ENCODE results near the gene MX1.

The MX1 gene

DNA sequence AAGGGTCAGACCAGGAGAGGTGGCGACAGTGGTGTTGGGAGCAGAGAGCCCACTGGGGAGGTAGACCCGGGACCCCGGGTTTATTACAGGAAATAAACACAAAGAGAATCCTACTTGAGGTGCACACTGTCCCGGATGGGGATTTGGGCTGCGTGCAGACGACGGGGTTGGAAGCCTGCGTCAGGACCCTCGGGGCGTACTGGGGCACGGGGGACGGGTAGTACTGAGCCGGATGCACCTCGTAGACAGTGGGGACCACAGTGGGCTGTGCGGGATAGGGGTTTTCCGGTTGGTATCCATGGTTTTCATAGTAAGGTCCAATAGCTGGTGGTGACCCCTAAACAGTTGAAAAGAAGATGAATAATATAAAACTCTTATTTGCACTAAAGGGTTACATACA lies 68.2 kb downstream of the MX1 start:
- no peak for FAIRE-seq

- no peak for FAIRE-seq
Observed at GRCh38 chr21:41497008-41497407, 71.0 kb downstream of the MX1 start.

- FAIRE-seq, result no peak
Observed at GRCh38 chr21:41497788-41498187, 71.7 kb downstream of the MX1 start.

DNA sequence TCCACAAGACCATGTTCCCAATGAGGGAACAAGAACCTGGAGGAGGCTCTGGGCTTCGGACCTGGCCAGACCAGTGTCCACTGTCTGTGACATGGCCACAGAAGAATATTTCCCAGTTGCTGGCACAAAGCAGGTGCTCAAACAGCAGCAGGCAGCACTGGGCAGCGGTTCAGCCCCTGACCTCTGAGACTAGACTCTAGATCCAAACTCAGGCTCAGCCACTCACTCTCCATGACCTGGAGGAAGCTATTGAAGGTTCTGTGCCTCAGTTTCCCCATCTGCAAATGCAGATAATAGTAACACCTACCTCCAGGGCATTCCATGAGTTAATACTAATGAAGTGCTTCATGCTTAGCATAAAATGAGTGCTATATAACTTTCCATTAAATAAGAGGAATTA lies 73.9 kb downstream of the MX1 start:
- no peak for FAIRE-seq

GRCh38 chr21:41500363-41500762 lies 74.3 kb downstream of the MX1 start:
- no peak for FAIRE-seq

GRCh38 chr21:41500931-41501381 lies 74.9 kb downstream of the MX1 start:
- no peak for FAIRE-seq

DNA sequence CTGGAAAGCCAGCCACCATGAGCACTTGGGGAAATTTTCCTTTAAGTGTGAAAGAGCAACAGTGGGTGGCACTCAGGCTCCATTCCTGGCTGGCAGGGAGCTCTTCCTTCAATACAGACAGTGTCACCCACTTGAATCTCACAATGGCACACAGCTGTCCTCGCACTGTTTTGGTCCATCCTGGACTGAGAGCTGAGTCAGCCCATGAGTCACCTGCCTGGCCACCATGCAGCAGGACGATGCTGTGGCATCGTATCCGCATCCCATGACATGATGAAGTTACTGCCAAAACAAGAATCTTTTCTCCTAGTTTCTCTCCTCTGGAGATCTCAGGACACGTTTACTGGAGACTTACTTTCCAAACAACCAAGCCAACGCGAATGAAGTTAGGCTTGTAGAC lies 75.9 kb downstream of the MX1 start:
- FAIRE-seq, result no peak

GRCh38 chr21:41503331-41503730 lies 77.3 kb downstream of the MX1 start:
- no peak for FAIRE-seq

GRCh38 chr21:41504030-41504429 lies 78.0 kb downstream of the MX1 start:
- no peak for FAIRE-seq

DNA sequence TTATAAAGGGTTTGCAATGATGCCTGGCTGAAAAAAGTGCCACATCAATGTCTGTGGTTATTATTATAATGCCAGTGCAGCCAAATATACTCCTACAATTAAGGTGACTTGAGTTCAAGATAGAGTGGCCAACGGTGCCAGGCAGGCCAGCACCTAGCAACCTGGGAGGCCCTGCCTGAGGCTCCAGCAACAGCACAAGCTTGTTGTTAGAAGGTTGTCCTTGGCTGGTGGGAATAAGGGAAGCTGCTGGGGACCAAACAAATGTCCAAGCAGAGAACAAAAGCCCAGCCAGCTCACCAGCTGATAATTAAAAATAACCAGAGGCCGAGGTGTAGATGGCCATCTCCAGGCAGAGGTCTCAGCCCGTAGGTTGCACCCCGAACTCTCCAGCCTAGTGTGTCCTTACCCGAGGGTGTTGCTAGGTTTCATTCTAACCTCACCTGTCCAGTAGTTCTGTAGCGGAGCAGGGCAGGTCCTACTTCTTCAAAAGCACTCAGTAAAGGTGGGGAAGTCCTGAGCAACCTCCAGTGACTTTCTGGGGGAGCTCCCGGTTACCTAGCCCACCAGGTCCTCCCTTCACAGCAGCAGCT lies 80.1 kb downstream of the MX1 start:
- FAIRE-seq, result no peak

GRCh38 chr21:41506611-41507520 lies 80.8 kb downstream of the MX1 start:
- no peak for FAIRE-seq

DNA sequence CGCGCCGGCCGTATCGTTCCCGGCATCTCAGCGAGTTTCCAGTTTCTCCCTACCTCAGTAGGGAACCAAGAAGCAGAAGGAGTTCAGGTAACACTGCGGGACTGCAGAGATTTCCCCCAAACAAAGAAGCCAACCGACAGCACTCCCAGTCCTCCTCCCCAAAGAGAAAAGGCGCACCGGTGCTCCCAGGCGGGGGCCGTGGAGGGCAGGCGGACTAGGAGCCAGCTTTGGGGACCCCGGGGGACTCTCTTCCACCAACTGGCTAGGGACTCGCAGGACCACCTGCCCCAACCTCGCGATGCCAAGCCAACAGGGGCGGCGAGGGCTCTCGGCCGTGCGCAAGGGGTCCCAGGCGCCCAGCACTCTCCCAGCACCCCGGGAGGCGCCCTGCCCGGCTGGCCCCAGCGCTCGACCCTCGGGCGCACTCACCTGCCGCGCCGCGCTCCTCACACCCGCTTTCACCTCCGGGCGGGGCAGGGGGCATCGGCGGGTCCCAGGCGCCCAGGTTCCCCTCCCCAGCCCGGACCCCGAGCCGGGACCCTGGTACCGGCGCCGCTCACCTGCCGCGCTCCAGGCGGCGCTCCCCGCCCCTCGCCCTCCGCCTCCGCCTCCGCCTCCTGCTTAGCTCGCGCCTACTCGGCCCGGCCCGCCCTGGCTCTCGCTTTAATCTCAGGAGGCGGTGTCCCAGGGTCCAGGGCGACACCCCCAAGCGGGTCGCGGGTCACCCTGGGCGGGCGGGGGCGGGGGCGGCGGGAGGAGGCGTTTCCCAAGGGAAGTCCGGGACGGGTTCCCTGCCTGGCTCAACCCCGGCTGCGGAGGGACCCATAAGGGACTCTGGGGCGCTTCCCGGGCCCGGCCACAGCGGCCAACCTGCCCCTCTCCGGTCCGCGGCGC lies 81.7 kb downstream of the MX1 start, which contains the start of gene TMPRSS2:
Gene TMPRSS2, minus strand, starts transcription at position 638 of the 894 bp plus-strand sequence. CDS start 10,025 bp downstream, outside the sequence.
- no peak for FAIRE-seq

- no peak for FAIRE-seq
Observed at GRCh38 chr21:41508415-41509144, 82.5 kb downstream of the MX1 start.
